Measurements from ENCODE around the gene TRPM2. TPM values are rescaled to one million over a fixed set of nuclear protein-coding genes. Genes with fewer than 3 reads are reported as not detected.
A peak's percentile ranks its signal among the peaks of the same experiment; 100 is the strongest.

The TRPM2 gene
- total RNA-seq, 1 experiment from 2014 or later: 28.1 TPM

DNA sequence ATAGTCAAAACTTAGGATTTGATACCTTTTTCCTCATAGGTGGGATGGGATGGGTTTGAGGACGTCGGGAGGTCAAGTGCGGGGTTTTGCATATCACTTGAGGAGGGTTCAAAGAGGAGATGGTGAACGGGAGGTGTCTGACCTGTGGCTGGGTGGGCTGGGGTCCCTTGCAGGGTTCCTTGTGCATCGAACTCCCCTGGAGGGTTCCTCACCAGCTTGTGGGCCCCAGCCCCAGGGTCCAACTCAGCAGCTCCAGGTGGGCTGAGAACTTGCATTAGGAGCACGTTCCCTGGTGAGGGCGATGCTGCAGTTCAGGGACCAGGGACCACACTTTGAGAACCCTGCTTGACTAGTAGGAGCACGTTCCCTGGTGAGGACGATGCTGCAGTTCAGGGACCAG is 23.2 kb downstream of the TRPM2 start (continued):
- TF ChIP-seq, protein P1, sequence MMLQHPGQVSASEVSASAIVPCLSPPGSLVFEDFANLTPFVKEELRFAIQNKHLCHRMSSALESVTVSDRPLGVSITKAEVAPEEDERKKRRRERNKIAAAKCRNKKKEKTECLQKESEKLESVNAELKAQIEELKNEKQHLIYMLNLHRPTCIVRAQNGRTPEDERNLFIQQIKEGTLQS (IDR thresholded peaks at IDR 0.05): no peak
- no peak for TF ChIP-seq ZFX (IDR thresholded peaks at IDR 0.05)
- TF ChIP-seq POLR2AphosphoS5 (IDR thresholded peaks at IDR 0.05; ENCODE audit: low read depth, low read length): no peak

DNA sequence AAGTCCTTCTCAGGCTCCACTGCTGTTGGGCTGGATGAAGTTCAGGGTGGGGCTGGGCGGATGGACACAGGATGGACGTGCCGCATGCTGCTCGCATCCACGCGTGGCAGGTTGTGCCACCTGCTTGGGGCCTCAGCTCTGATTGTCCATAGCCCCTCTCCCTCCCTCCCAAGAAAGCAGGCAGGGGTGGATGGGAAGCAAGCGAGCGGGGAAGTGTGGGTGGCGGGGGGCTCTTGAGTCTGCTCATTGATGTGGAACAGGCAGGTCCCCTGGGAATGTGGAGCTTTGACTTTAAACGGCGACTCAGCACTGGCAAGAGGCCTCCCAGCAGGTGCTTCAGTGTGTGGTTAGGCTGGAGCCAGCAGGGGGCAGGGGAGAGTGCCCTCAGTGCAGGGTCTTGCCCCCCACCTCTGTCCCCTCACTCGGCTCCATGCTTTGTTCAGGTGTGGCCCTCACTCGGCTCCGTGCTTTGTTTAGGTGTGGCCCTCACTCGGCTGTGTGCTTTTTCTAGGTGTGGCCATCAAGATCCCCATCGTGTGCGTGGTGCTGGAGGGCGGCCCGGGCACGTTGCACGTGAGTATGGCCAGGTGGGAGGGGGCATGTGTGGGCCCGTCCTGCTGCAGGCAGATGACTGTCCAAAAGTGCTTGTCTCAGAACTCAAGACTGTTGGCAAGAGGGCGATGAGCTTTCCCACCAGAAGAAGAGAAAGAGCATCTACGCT is 23.9 kb downstream of the TRPM2 start:
- H3K79me2 ChIP-seq (ENCODE audit: insufficient read depth, low read length): no peaks in the 10 kb centered on the region
- DNase-seq (ENCODE audit: low read depth, low spot score): no peak
- ChIA-PET POLR2A (no interaction called here), RAD21 (ENCODE audit: low non-redundant PET in 1 of 2, low total read pairs in 2 of 2, uncharacterized antibody in 2 of 2, unreplicated experiment in 2 of 2) (no interaction called here), CTCF (no interaction called here)
- no peaks in the 10 kb centered on the region for H3K36me3 ChIP-seq (ENCODE audit: control insufficient read depth in 1 of 2, insufficient read depth in 2 of 2, low read length in 2 of 2)
- intact Hi-C loops (cut with micrococcal nuclease): no loop called here
- H3K9me2 ChIP-seq (ENCODE audit: insufficient read depth): no peaks in the 10 kb centered on the region
- TF ChIP-seq, protein P2, sequence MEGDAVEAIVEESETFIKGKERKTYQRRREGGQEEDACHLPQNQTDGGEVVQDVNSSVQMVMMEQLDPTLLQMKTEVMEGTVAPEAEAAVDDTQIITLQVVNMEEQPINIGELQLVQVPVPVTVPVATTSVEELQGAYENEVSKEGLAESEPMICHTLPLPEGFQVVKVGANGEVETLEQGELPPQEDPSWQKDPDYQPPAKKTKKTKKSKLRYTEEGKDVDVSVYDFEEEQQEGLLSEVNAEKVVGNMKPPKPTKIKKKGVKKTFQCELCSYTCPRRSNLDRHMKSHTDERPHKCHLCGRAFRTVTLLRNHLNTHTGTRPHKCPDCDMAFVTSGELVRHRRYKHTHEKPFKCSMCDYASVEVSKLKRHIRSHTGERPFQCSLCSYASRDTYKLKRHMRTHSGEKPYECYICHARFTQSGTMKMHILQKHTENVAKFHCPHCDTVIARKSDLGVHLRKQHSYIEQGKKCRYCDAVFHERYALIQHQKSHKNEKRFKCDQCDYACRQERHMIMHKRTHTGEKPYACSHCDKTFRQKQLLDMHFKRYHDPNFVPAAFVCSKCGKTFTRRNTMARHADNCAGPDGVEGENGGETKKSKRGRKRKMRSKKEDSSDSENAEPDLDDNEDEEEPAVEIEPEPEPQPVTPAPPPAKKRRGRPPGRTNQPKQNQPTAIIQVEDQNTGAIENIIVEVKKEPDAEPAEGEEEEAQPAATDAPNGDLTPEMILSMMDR (IDR thresholded peaks at IDR 0.05 in 2 of 3, conservative IDR thresholded peaks at IDR 0.05 in 1 of 3; ENCODE audit: borderline replicate concordance in 1 of 3, insufficient read depth in 1 of 3, low read depth in 2 of 3, low read length in 2 of 3): peak in 2 of 3 experiments; percentile 40 to 41; a peak in 3 of 6 replicates
- TF ChIP-seq CBX3 (IDR thresholded peaks at IDR 0.05; ENCODE audit: low read depth): no peak
- no peak overlapping the region for H3K27ac ChIP-seq (ENCODE audit: low read depth, low read length)
- no peak overlapping the region for H2AFZ ChIP-seq (ENCODE audit: low read depth, low read length, poor library complexity, severe bottlenecking)
- no peaks in the 10 kb centered on the region for H3K9me3 ChIP-seq (ENCODE audit: control insufficient read depth in 1 of 2, insufficient read depth in 1 of 2, low read depth in 1 of 2, low read length in 2 of 2)
- no peak overlapping the region for H3K9ac ChIP-seq (ENCODE audit: low read length)
- H3K4me2 ChIP-seq (ENCODE audit: low read length): no peak overlapping the region
- peak; percentile 71 for ATAC-seq
- no peaks in the 10 kb centered on the region for H4K20me1 ChIP-seq (ENCODE audit: insufficient read depth)
- no peaks in the 10 kb centered on the region for H3K4me1 ChIP-seq (ENCODE audit: control insufficient read depth in 1 of 2, insufficient read depth in 2 of 2, low read length in 2 of 2)
- no TSS peak for BruUV-seq (replicated peaks)
- no peaks in the 10 kb centered on the region for H3K27me3 ChIP-seq (ENCODE audit: insufficient read depth, low read length)
- no peak overlapping the region for H3K4me3 ChIP-seq (replicated peaks in 1 of 2; ENCODE audit: low read depth in 1 of 2, low read length in 2 of 2)
